Lower lobe of right lung (tissue), 2 donors: ENCODE data around the gene KRT14. TPM values are rescaled to one million over a fixed set of nuclear protein-coding genes. Genes with fewer than 3 reads are reported as not detected.
"Not testable (repeated sequence)": the region's sequence is repeated elsewhere in the genome, so short reads cannot be mapped to it uniquely, and the experiment has no call there.

Experiments used
- ATAC-seq, 2 donors: fragments of 200-7000 bp; cut with Tn5 transposase; one replicate each; pipeline ENCODE4 v1.9.1; 2020 to 2022; ENCODE audit warnings: mild to moderate bottlenecking in 2 of 2, moderate library complexity in 2 of 2
- DNase-seq: peaks from one replicate; pipeline ENCODE4 v3.0.0-alpha.2; 2020
- H3K27ac ChIP-seq: fragments of 200-600 bp; one replicate; pipeline ENCODE4 v1.8.0; 2022
- H3K27me3 ChIP-seq: fragments of 200-600 bp; one replicate; pipeline ENCODE4 v1.8.0; 2022; ENCODE audit warnings: low read depth
- H3K36me3 ChIP-seq: fragments of 200-600 bp; one replicate; pipeline ENCODE4 v1.8.0; 2022; ENCODE audit warnings: mild to moderate bottlenecking
- H3K4me1 ChIP-seq: fragments of 200-600 bp; one replicate; pipeline ENCODE4 v1.8.0; 2022
- H3K4me3 ChIP-seq: fragments of 200-600 bp; one replicate; pipeline ENCODE4 v1.8.0; 2022; ENCODE audit warnings: mild to moderate bottlenecking
- H3K9me3 ChIP-seq: fragments of 200-600 bp; one replicate; pipeline ENCODE4 v1.8.0; 2022
- CTCF ChIP-seq: fragments of 200-600 bp; IDR thresholded peaks from one replicate; pipeline ENCODE4 v1.8.0; 2022; ENCODE audit warnings: antibody characterized with exemption, mild to moderate bottlenecking
- intact Hi-C: fragments of 100-400 bp; cut with DNase I; formaldehyde crosslinking; loops from one replicate; pipeline ENCODE4 v1.11.0; 2022
- total RNA-seq: library from RNA; stranded (reverse); fragmentation: NEBNext Ultra II Directional; extraction: Animal tissue kit (Norgen Biotek cat#: 25700); gene quantifications from one replicate; pipeline ENCODE4 v1.2.1, GENCODE V29; 2021
- donor health status: DM: no; HTN: yes; CAD: no; lungs with severe emphysema.

Gene KRT14
- total RNA-seq, 1 donor from 2014 or later = not detected

DNA sequence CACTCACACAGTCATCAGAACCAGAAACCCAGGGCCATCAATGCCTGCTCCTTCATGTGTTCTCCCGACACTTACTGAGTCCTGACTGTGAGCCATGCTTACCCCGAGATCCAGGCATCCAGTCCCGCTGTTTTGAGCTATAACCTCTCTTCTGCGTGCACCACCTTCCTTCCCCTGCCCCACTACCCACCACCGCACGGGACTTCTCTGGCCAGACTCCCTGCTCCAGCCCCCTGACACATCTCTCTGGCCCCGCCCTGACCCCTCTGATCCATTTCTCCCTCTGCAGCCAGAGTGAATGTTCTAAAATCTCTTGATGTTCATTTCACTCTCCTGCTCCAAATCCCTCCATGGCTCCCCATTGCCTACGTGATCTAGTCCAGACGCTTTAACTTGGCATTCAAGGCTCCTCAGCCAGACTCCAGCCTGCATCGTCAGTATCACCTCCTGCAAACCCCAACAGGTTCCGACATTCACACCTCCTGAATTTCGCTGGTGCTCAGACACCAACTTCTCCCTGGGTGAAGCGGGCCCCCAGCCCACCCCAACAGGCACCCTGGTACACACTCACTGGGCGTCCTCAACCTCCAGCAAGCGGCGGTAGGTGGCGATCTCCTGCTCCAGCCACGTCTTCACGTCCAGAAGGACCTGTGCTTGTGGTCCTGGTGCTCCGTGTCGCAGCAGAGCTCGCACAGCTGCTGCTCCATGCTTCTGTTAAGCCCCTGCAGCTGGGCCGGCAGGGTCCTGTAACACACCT, 40.8 kb upstream of the KRT14 start:
- DNase-seq (peak; percentile 43), ATAC-seq (no peak)
- intact Hi-C loops = no loop called here
- no peaks in the 10 kb centered on the region for H3K4me1 ChIP-seq
- no peaks in the 10 kb centered on the region for H3K27me3 ChIP-seq
- TF ChIP-seq CTCF = no peak
- no peaks in the 10 kb centered on the region for H3K9me3 ChIP-seq
- no peak overlapping the region for H3K4me3 ChIP-seq
- H3K27ac ChIP-seq = no peak overlapping the region
- no peaks in the 10 kb centered on the region for H3K36me3 ChIP-seq

DNA sequence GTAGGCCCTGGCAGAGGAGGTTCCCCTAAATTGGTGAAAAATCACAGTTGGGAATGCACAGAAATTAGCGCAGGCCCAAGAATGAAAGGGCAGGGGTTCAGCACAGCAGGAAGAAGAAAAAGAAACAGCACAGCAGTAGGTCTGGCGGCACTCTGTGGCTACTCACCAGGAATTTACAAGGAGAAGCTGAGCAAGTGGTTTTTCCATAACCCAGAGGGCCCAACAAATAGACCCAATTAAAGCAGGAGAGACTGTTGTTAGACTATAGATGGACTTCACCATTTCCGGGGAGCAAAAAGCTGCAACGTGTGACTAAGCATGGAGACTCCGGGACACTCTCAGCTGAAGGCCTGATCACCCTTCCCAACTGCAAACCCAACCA, 40.2 kb upstream of the KRT14 start:
- H3K36me3 ChIP-seq, DNase-seq, H3K27ac ChIP-seq, H3K27me3 ChIP-seq, ATAC-seq, H3K4me1 ChIP-seq, H3K9me3 ChIP-seq, H3K4me3 ChIP-seq, intact Hi-C loops: not testable (repeated sequence)

GRCh38 chr17:41626028-41626913, 39.6 kb upstream of the KRT14 start:
- ATAC-seq, H3K27ac ChIP-seq, H3K4me1 ChIP-seq, H3K4me3 ChIP-seq, intact Hi-C loops, H3K27me3 ChIP-seq, H3K9me3 ChIP-seq, H3K36me3 ChIP-seq: not testable (repeated sequence)
- peak; percentile 21 for DNase-seq

DNA sequence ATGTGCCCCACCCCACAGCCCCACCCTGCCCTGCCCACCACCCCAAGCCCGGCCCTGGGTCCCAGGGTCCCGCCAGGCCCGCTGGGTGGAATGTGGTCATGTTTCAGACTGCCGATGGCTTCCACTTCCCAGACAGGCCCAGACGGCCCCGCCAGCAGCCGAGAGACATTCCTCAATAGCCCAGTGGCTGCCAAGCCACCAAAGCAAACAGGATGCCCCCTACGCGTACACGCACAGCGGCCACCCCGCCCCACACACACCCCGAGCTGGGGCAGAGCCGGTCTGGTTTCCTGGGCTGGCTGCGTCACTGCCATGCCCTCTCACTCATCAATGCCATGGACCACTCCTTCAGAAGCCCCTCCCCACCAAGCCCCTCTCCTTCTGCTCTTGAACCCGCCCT, 38.9 kb upstream of the KRT14 start:
- DNase-seq = no peak
- no peak for ATAC-seq
- Histone ChIP-seq H3K27ac (no peak overlapping the region), H3K9me3 (no peaks in the 10 kb centered on the region), H3K4me1 (no peaks in the 10 kb centered on the region), H3K36me3 (no peaks in the 10 kb centered on the region), H3K27me3 (no peaks in the 10 kb centered on the region), H3K4me3 (no peak overlapping the region)
- TF ChIP-seq CTCF = no peak
- intact Hi-C loops = no loop called here

DNA sequence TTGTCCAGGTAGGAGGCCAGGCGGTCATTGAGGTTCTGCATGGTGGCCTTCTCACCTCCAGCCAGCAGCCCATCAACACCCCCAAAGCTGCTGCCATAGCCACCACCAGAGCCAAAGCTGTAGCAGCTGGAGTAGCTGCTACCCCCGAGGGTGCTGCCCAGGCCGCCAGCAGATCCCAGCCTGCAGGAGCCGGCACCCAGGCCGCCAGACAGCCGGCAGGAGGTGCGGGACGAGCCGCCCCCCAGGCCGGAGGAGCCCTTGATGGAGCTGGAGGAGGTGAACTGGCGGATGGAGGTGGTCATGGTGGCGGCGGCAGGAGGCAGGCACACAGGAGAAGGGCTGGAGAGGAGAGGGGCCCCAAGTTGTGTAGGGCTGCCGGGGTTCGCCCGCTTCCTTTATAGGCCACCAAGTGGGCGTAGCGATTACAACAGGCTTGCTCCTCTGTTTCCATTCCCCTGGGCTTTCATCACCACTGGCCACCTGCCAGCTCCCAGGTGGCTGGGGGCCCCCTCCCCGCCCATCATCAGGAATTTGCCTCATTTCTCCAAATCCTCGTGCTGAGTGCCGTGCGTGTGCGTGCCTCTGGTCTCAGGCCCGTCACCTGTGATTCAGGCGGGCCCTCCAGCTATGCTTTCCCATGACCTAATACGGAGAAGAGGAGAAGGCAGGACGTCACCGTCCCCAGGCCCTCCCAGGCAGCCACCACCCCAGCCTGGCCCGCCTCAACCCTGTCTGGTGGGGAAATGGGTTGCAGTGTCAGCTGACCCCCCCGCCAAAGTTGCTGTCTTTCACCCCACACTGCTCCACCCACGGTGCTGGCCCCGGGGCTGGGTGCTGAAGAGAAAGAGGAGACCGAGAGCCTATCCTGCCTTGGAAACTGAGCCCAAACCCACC, 37.8 kb upstream of the KRT14 start, which contains the start of gene KRT17:
Gene KRT17, minus strand, starts transcription at position 368 of the 894 bp plus-strand sequence. Its CDS starts 66 bp downstream, at position 302.
- Histone ChIP-seq H3K36me3 (no peaks in the 10 kb centered on the region), H3K4me1 (no peaks in the 10 kb centered on the region), H3K27me3 (no peaks in the 10 kb centered on the region), H3K27ac (no peak within 1 kb of the TSS), H3K4me3 (no peak within 1 kb of the TSS), H3K9me3 (no peaks in the 10 kb centered on the region)
- DNase-seq (no peak), ATAC-seq (peak; percentile 53 to 56)
- intact Hi-C loops = no loop called here
- TF ChIP-seq CTCF = no peak

GRCh38 chr17:41623184-41623861, 36.6 kb upstream of the KRT14 start:
- H3K27me3 ChIP-seq, ATAC-seq, H3K27ac ChIP-seq, H3K9me3 ChIP-seq, intact Hi-C loops, H3K4me1 ChIP-seq, H3K4me3 ChIP-seq, H3K36me3 ChIP-seq, DNase-seq: not testable (repeated sequence)

- H3K4me1 ChIP-seq, H3K36me3 ChIP-seq, H3K27ac ChIP-seq, H3K27me3 ChIP-seq, H3K4me3 ChIP-seq, intact Hi-C loops, DNase-seq, H3K9me3 ChIP-seq, ATAC-seq: not testable (repeated sequence)
These were observed 35.9 kb upstream of the KRT14 start for GRCh38 chr17:41622340-41623183.
